Thymus (tissue), 11 donors: ENCODE measurements around the gene SIK3. TPM values are rescaled to one million over a fixed set of nuclear protein-coding genes. Genes with fewer than 3 reads are reported as not detected.
"Not testable (repeated sequence)": the region's sequence is repeated elsewhere in the genome, so short reads cannot be mapped to it uniquely, and the experiment has no call there.

Experiments
- DNase-seq, 9 donors: peaks; one replicate each; pipeline ENCODE4 v3.0.0-alpha.2; 2013; ENCODE audit warnings: low spot score in 9 of 9, low read depth in 6 of 9, missing footprints in 1 of 9
- H3K27ac ChIP-seq, 2 donors: one replicate each; pipeline ENCODE4 v1.5.1; 2013; ENCODE audit warnings: control low read depth in 1 of 2, low read depth in 1 of 2, low read length in 1 of 2, mild to moderate bottlenecking in 1 of 2, moderate library complexity in 1 of 2
- H3K27me3 ChIP-seq, 2 donors: one replicate each; pipeline ENCODE4 v1.5.1; 2013; ENCODE audit warnings: low read length in 1 of 2; ENCODE audit not compliant: control insufficient read depth in 2 of 2, insufficient read depth in 1 of 2
- H3K36me3 ChIP-seq, 2 donors: one replicate each; pipeline ENCODE4 v1.5.1; 2013; ENCODE audit warnings: low read length in 1 of 2, mild to moderate bottlenecking in 1 of 2, moderate library complexity in 1 of 2; ENCODE audit not compliant: control insufficient read depth in 2 of 2, insufficient read depth in 2 of 2
- H3K4me1 ChIP-seq, 2 donors: one replicate each; pipeline ENCODE4 v1.5.1; 2013; ENCODE audit warnings: low read length in 2 of 2; ENCODE audit not compliant: control insufficient read depth in 2 of 2, insufficient read depth in 2 of 2
- H3K4me3 ChIP-seq, 2 donors: one replicate each; pipeline ENCODE4 v1.5.1; 2013; ENCODE audit warnings: low read length in 2 of 2, control low read depth in 1 of 2, mild to moderate bottlenecking in 1 of 2
- H3K9me3 ChIP-seq, 2 donors: one replicate each; pipeline ENCODE4 v1.5.1; 2013; ENCODE audit warnings: low read length in 1 of 2, mild to moderate bottlenecking in 1 of 2; ENCODE audit not compliant: control insufficient read depth in 2 of 2, insufficient read depth in 1 of 2
- WGBS: extraction: QIAGEN DNeasy Blood & Tissue Kit; methylation state at CpG from one replicate; pipeline ENCODE4 v1.1.7; 2013; 5-methylcytosine and 5-hydroxymethylcytosine counted together
- polyA plus RNA-seq: library from polyadenylated mRNA; stranded (reverse); fragments of 200-250 nt; gene quantifications from one replicate; pipeline ENCODE4 v1.2.3, GENCODE V29; 2013
- total RNA-seq: library from RNA; stranded (reverse); fragments of 120-200 nt; gene quantifications from one replicate; pipeline ENCODE4 v1.2.4, GENCODE V29; 2013
- donor health status: healthy.

The SIK3 gene
- total and polyA plus RNA-seq, 2 donors, result 10.3 to 12.2 TPM

DNA sequence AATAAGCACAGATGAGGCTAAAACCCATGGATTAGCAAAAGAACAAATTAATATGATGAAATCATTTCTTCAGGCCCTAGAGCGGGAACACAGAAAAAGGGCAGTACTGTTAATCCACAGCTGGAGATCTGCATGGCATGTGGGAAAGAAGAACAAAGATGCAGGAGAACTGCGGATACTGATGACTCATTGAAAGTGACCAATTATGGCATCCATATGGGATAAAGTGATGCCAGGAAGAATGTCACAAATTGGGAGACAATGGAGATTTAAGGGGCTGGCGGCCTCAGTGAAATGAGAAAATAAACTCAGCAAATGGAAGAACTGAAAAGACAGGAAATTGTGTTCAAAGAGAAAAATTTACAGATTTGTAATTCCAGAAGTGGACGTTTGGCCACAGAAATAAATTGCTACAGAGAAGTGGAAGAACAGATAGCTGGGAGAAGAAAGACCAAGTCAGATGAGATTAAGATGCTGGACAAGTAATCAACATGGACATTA lies 39.4 kb downstream of the SIK3 start:
- H3K4me3 ChIP-seq, result no peak overlapping the region
- no peak overlapping the region for H3K27ac ChIP-seq
- H3K36me3 ChIP-seq, result no peaks in the 10 kb centered on the region
- H3K9me3 ChIP-seq, result no peaks in the 10 kb centered on the region
- 96% methylated on average over 4 of the region's 4 CpGs for WGBS
- no peaks in the 10 kb centered on the region for H3K27me3 ChIP-seq
- H3K4me1 ChIP-seq, result peaks cover 0 to 4% of the 10 kb centered on the region in 2 donors
- DNase-seq, result no peak

DNA sequence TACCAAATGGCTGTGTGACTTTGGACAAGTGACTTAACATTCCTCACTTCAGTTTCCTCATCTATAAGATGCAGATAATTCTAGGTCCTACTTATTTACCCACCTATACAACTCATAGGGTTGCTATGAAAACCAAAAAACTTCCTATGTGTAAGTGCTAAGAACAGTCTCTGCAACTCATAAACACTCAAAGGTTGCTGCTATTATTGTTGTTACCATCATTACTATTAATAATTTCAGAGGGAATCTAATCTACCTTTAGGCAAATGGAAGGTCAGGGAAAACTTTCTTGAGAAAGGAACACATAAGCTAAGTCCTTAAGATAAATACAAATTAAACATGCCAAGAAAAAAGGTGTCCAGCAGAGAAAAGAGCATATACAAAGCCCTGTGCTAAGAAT lies 40.5 kb downstream of the SIK3 start:
- H3K4me1 ChIP-seq, result no peaks in the 10 kb centered on the region
- H3K9me3 ChIP-seq, result no peaks in the 10 kb centered on the region
- DNase-seq, result no peak
- no peaks in the 10 kb centered on the region for H3K36me3 ChIP-seq
- no peak overlapping the region for H3K27ac ChIP-seq
- no peaks in the 10 kb centered on the region for H3K27me3 ChIP-seq
- no peak overlapping the region for H3K4me3 ChIP-seq

GRCh38 chr11:117057317-117057716 lies 40.9 kb downstream of the SIK3 start:
- Histone ChIP-seq H3K36me3 (no peaks in the 10 kb centered on the region), H3K9me3 (no peaks in the 10 kb centered on the region), H3K4me1 (no peaks in the 10 kb centered on the region), H3K27me3 (no peaks in the 10 kb centered on the region), H3K4me3 (no peak overlapping the region), H3K27ac (no peak overlapping the region)
- WGBS, result 99% methylated on average over 5 of the region's 5 CpGs
- no peak for DNase-seq

DNA sequence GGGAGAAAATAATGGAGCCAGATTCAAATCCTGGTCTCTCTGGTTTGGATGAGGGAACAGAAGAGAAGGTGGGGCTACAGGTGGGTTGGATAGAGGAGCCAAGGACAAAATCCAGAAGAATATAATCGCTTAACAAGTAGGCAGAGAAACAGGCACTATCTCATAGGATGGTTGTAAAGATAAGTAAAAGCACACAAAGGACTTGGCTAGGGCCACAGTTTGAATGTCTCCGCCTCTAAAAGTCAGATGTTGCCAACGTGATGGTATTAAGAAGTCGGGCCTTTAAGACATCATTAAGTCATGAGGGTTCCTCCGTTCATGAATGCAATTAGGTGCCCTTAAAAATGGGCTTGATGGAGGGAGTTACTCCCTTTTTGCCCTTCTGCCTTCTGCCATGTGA lies 42.8 kb downstream of the SIK3 start:
- Histone ChIP-seq H3K9me3 (no peaks in the 10 kb centered on the region), H3K4me3 (no peak overlapping the region), H3K36me3 (no peaks in the 10 kb centered on the region), H3K27ac (no peak overlapping the region), H3K27me3 (no peaks in the 10 kb centered on the region), H3K4me1 (no peaks in the 10 kb centered on the region)
- DNase-seq, result no peak
- 98% methylated on average over 5 of the region's 5 CpGs for WGBS

GRCh38 chr11:117054382-117054781 lies 43.8 kb downstream of the SIK3 start:
- Histone ChIP-seq H3K4me1 (no peaks in the 10 kb centered on the region), H3K27ac (no peak overlapping the region), H3K4me3 (no peak overlapping the region), H3K9me3 (no peaks in the 10 kb centered on the region), H3K27me3 (no peaks in the 10 kb centered on the region), H3K36me3 (no peaks in the 10 kb centered on the region)
- 97% methylated on average over 1 of the region's 1 CpG for WGBS
- no peak for DNase-seq

DNA sequence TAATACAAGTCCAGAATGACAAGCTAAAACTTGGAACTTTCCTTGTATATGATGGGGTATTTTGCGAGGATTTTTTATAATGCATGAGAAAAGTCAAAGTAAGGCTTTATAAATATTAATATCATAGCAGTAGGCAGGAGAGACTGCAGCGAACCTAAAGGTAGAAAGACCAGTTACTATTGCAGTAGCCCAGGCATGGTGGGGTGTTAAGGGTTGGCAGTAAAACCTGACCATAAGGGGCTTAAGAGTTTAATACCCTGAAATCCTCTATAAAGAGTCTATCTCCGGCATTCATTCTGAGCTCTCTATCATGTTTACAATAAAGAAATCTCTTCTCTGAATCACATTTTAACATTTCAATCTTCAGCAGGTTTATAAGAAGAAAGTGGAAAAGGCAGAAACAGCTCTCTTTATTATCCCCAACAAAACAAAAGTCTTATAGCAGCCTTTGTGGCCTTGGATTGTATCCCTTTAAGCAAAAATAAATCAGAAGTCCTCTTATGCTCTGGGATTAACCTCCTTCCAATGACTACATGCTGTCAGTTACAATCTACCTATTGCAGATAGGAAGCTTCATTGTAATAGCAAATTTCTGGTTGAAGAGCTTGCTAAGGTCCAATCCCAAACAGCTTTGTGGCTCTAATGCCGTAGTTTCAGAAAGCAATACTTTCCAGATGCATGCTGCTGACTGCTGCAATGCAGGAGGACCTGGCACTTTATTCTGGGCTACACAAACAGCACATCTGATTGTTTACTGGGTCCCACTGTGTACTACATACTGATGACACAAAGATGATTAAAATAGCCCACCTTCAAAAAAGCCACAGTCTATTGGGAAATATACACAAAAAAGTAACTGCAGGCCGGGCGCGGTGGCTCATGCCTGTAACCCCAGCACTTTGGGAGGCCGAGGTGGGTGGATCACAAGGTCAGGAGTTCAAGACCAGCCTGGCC lies 45.8 kb downstream of the SIK3 start:
- WGBS, result 98% methylated on average over 8 of the region's 8 CpGs
- no peaks in the 10 kb centered on the region for H3K4me1 ChIP-seq

GRCh38 chr11:117050121-117050520 lies 48.1 kb downstream of the SIK3 start:
- not testable (repeated sequence) for H3K27ac ChIP-seq, H3K4me1 ChIP-seq, H3K9me3 ChIP-seq, H3K4me3 ChIP-seq, H3K36me3 ChIP-seq, DNase-seq, H3K27me3 ChIP-seq
- 99% methylated on average over 9 of the region's 9 CpGs for WGBS

More for the DNA sequence above, 45.8 kb downstream of the SIK3 start:
- no peaks in the 10 kb centered on the region for H3K36me3 ChIP-seq
- no peak overlapping the region for H3K4me3 ChIP-seq
- no peaks in the 10 kb centered on the region for H3K9me3 ChIP-seq
- H3K27me3 ChIP-seq, result no peaks in the 10 kb centered on the region
- DNase-seq, result no peak
- no peak overlapping the region for H3K27ac ChIP-seq

DNA sequence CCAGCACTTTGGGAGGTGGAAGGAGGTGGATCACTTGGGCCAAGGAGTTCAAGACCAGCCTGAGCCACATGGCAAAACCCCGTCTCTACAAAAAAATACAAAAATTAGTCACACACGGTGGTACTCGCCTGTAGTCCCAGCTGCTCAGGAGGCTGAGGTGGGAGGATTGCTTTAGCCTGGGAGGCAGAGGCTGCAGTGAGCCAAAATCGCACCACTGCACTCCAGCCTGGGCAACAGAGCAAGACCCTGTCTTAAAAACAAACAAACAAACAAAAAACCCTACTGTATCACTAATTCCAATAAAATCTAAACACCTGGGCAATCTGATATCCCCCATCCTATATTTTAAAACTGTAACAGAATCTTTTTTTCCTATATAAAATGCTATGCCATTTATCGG lies 51.6 kb downstream of the SIK3 start:
- not testable (repeated sequence) for H3K27ac ChIP-seq, H3K36me3 ChIP-seq, H3K27me3 ChIP-seq, H3K4me3 ChIP-seq, H3K9me3 ChIP-seq, DNase-seq, H3K4me1 ChIP-seq
- WGBS, result 97% methylated on average over 5 of the region's 5 CpGs

- H3K4me3 ChIP-seq, result no peak overlapping the region
- no peak overlapping the region for H3K27ac ChIP-seq
- no peaks in the 10 kb centered on the region for H3K9me3 ChIP-seq
- WGBS, result 99% methylated on average over 1 of the region's 1 CpG
- DNase-seq, result no peak
- no peaks in the 10 kb centered on the region for H3K27me3 ChIP-seq
- no peaks in the 10 kb centered on the region for H3K36me3 ChIP-seq
- no peaks in the 10 kb centered on the region for H3K4me1 ChIP-seq
These were observed 52.3 kb downstream of the SIK3 start for GRCh38 chr11:117045956-117046355.
